PC-9 (cell line): Measurements from ENCODE around the gene CDKN2AIP.

Experiments used
- CTCF ChIP-seq: fragments of 200-600 bp; sonication (generic); conservative IDR thresholded peaks from 2 replicates; pipeline ENCODE4 v1.6.1; 2017; ENCODE audit warnings: mixed run types, antibody characterized with exemption, mild to moderate bottlenecking, moderate library complexity
- EZH2 ChIP-seq: fragments of 200-600 bp; sonication (generic); IDR thresholded peaks from 2 replicates; pipeline ENCODE4 v1.8.0; 2017; ENCODE audit warnings: antibody characterized with exemption, low read depth

- TF ChIP-seq CTCF (no peak), EZH2 (no peak)
Observed at GRCh38 chr4:183485411-183486160, 41.1 kb downstream of the CDKN2AIP start.
